Neural cell (in vitro differentiated cells): ENCODE measurements around the gene GRID1. TPM values are rescaled to one million over a fixed set of nuclear protein-coding genes. Genes with fewer than 3 reads are reported as not detected.

Experiments used
- H2AFZ ChIP-seq: fragments of 200-600, 300-800 bp; sonication (generic), shearing (Covaris generic); 2 replicates; pipeline ENCODE4 v1.6.0; 2014; ENCODE audit warnings: low read depth, mild to moderate bottlenecking, antibody characterized with exemption, low read length, moderate library complexity
- H3F3A ChIP-seq: fragments of 200-600 bp; shearing (Covaris generic); 2 replicates; pipeline ENCODE4 v1.6.1; 2016; ENCODE audit warnings: mild to moderate bottlenecking, moderate library complexity, mixed read lengths, antibody characterized with exemption, low read length; ENCODE audit not compliant: insufficient read depth, poor library complexity, severe bottlenecking
- H3K27ac ChIP-seq: fragments of 200-600, 300-800 bp; sonication (generic), shearing (Covaris generic); 2 replicates; pipeline ENCODE4 v1.5.1; 2014; ENCODE audit warnings: mild to moderate bottlenecking, low read length, moderate library complexity
- H3K27me3 ChIP-seq: fragments of 300-800, 200-600 bp; sonication (generic), shearing (Covaris generic); 2 replicates; pipeline ENCODE4 v1.6.0; 2014; ENCODE audit warnings: mild to moderate bottlenecking, low read depth, low read length, moderate library complexity; ENCODE audit not compliant: insufficient read depth
- H3K36me3 ChIP-seq: fragments of 300-800, 200-600 bp; sonication (generic), shearing (Covaris generic); 2 replicates; pipeline ENCODE4 v1.5.1; 2014; ENCODE audit warnings: mild to moderate bottlenecking, antibody characterized with exemption, low read length, moderate library complexity; ENCODE audit not compliant: insufficient read depth
- H3K4me2 ChIP-seq: fragments of 300-800, 200-600 bp; sonication (generic), shearing (Covaris generic); 2 replicates; pipeline ENCODE4 v1.6.0; 2014; ENCODE audit warnings: mild to moderate bottlenecking, low read length
- H3K4me3 ChIP-seq: fragments of 300-800, 200-600 bp; sonication (generic), shearing (Covaris generic); 2 replicates; pipeline ENCODE4 v1.5.1; 2014; ENCODE audit warnings: mild to moderate bottlenecking, low read length, moderate library complexity
- H3K79me2 ChIP-seq: fragments of 200-600 bp; shearing (Covaris generic); replicated peaks from 2 replicates; pipeline ENCODE4 v1.6.0; 2014; ENCODE audit warnings: mild to moderate bottlenecking, low read length, moderate library complexity; ENCODE audit not compliant: insufficient read depth
- H3K9ac ChIP-seq: fragments of 300-800, 200-600 bp; sonication (generic), shearing (Covaris generic); 2 replicates; pipeline ENCODE4 v1.6.1; 2016; ENCODE audit warnings: mild to moderate bottlenecking, low read length, mixed read lengths
- H3K9me2 ChIP-seq: fragments of 200-600 bp; shearing (Covaris generic); 2 replicates; pipeline ENCODE4 v1.6.1; 2016; ENCODE audit warnings: mild to moderate bottlenecking, low read length, mixed read lengths; ENCODE audit not compliant: insufficient read depth
- H3K9me3 ChIP-seq: fragments of 200-600, 300-800 bp; sonication (generic), shearing (Covaris generic); 2 replicates; pipeline ENCODE4 v1.6.1; 2016; ENCODE audit warnings: mild to moderate bottlenecking, mixed run types, low read length, moderate library complexity, mixed read lengths
- H4K20me1 ChIP-seq: fragments of 200-600 bp; shearing (Covaris generic); 2 replicates; pipeline ENCODE4 v1.6.1; 2016; ENCODE audit warnings: mild to moderate bottlenecking, mixed run types; ENCODE audit not compliant: insufficient read depth
- CTCF ChIP-seq: fragments of 450-650 bp; IDR thresholded peaks from 2 replicates; pipeline ENCODE4 v1.5.1; 2014; ENCODE audit warnings: antibody characterized with exemption, mild to moderate bottlenecking, moderate library complexity; ENCODE audit not compliant: poor library complexity, severe bottlenecking
- EP300 ChIP-seq: fragments of 450-650 bp; conservative IDR thresholded peaks from 2 replicates; pipeline ENCODE4 v1.6.1; 2014; ENCODE audit warnings: antibody characterized with exemption, mild to moderate bottlenecking, moderate library complexity; ENCODE audit not compliant: poor library complexity, severe bottlenecking
- EZH2 ChIP-seq: fragments of 200-600, 300-800 bp; shearing (Covaris generic), sonication (generic); IDR thresholded peaks from 2 replicates; pipeline ENCODE4 v1.6.1; 2014; ENCODE audit warnings: antibody characterized with exemption, low read length, borderline replicate concordance, mild to moderate bottlenecking; ENCODE audit not compliant: insufficient read depth, poor library complexity, severe bottlenecking
- MXI1 ChIP-seq: fragments of 450-650 bp; conservative IDR thresholded peaks from 2 replicates; pipeline ENCODE4 v1.6.1; 2014; ENCODE audit warnings: antibody characterized with exemption, mild to moderate bottlenecking; ENCODE audit not compliant: poor library complexity, severe bottlenecking
- POLR2AphosphoS5 ChIP-seq: IDR thresholded peaks from 2 replicates; pipeline ENCODE4 v1.6.1; 2012
- RAD21 ChIP-seq: fragments of 450-650 bp; conservative IDR thresholded peaks from 2 replicates; pipeline ENCODE4 v1.6.1; 2014; ENCODE audit warnings: antibody characterized with exemption, mild to moderate bottlenecking, moderate library complexity
- REST ChIP-seq: IDR thresholded peaks from 2 replicates; pipeline ENCODE4 v1.6.1; 2012; ENCODE audit warnings: borderline replicate concordance
- SMC3 ChIP-seq: fragments of 450-650 bp; conservative IDR thresholded peaks from 2 replicates; pipeline ENCODE4 v1.6.1; 2014; ENCODE audit warnings: antibody characterized with exemption, mild to moderate bottlenecking, moderate library complexity; ENCODE audit not compliant: poor library complexity
- TAF1 ChIP-seq: IDR thresholded peaks from 2 replicates; pipeline ENCODE4 v1.6.1; 2012; ENCODE audit warnings: low read depth
- polyA plus RNA-seq: library from polyadenylated mRNA; depleted of rRNA; stranded (reverse); fragments of >200 nt; gene quantifications from 2 replicates; pipeline ENCODE4 v1.2.3, GENCODE V29; 2014

GRID1 gene
- polyA plus RNA-seq, 1 donor from 2014 or later = 7.3 TPM

- Histone ChIP-seq H3K4me3 (no peak overlapping the region), H3K36me3 (no peaks in the 10 kb centered on the region), H3F3A (no peaks in the 10 kb centered on the region), H3K79me2 (no peaks in the 10 kb centered on the region), H2AFZ (no peak overlapping the region), H3K9me3 (no peaks in the 10 kb centered on the region), H3K27me3 (no peaks in the 10 kb centered on the region), H4K20me1 (no peaks in the 10 kb centered on the region), H3K4me2 (no peak overlapping the region), H3K27ac (no peak overlapping the region), H3K9ac (no peak overlapping the region), H3K9me2 (no peaks in the 10 kb centered on the region)
- TF ChIP-seq EZH2 = no peak
- TF ChIP-seq CTCF = no peak
- TF ChIP-seq TAF1 = no peak
- TF ChIP-seq SMC3 = no peak
- TF ChIP-seq POLR2AphosphoS5 = no peak
- no peak for TF ChIP-seq REST
- no peak for TF ChIP-seq RAD21
- TF ChIP-seq EP300 = no peak
- no peak for TF ChIP-seq MXI1
Observed at GRCh38 chr10:86091216-86091615, 275.4 kb downstream of the GRID1 start.

GRCh38 chr10:86090807-86091206 is 275.8 kb downstream of the GRID1 start:
- H3K79me2 ChIP-seq = no peaks in the 10 kb centered on the region
- TF ChIP-seq SMC3 (no peak), EP300 (no peak), REST (no peak), RAD21 (no peak), EZH2 (no peak), MXI1 (no peak), POLR2AphosphoS5 (no peak), CTCF (no peak), TAF1 (no peak)
- no peaks in the 10 kb centered on the region for H3K36me3 ChIP-seq
- no peaks in the 10 kb centered on the region for H3K27me3 ChIP-seq
- H3K9ac ChIP-seq = no peak overlapping the region
- H2AFZ ChIP-seq = no peak overlapping the region
- no peaks in the 10 kb centered on the region for H3F3A ChIP-seq
- no peaks in the 10 kb centered on the region for H3K9me3 ChIP-seq
- no peak overlapping the region for H3K4me3 ChIP-seq
- H3K27ac ChIP-seq = no peak overlapping the region
- H3K4me2 ChIP-seq = no peak overlapping the region
- no peaks in the 10 kb centered on the region for H4K20me1 ChIP-seq
- no peaks in the 10 kb centered on the region for H3K9me2 ChIP-seq
